Progenitor cell of endocrine pancreas (in vitro differentiated cells): ENCODE results near the gene SCFD2. TPM values are rescaled to one million over a fixed set of nuclear protein-coding genes. Genes with fewer than 3 reads are reported as not detected.
A peak's percentile ranks its signal among the peaks of the same experiment; 100 is the strongest.

Experiments
- DNase-seq: peaks from one replicate; pipeline ENCODE4 v3.0.0; 2021; ENCODE audit warnings: low spot score; ENCODE audit not compliant: unreplicated experiment
- H3K27ac Mint-ChIP-seq: 2 replicates; pipeline ENCODE4 v1.8.0; 2021; ENCODE audit warnings: mild to moderate bottlenecking, moderate library complexity, mixed read lengths
- H3K27me3 Mint-ChIP-seq: 2 replicates; pipeline ENCODE4 v1.8.0; 2021; ENCODE audit warnings: mixed read lengths
- H3K36me3 Mint-ChIP-seq: 2 replicates; pipeline ENCODE4 v1.8.0; 2022; ENCODE audit warnings: mixed read lengths; ENCODE audit not compliant: insufficient read depth
- H3K4me1 Mint-ChIP-seq: 2 replicates; pipeline ENCODE4 v1.8.0; 2021; ENCODE audit warnings: low read depth, mixed read lengths
- H3K4me3 Mint-ChIP-seq: 2 replicates; pipeline ENCODE4 v1.8.0; 2021; ENCODE audit warnings: low read depth, mild to moderate bottlenecking, moderate library complexity, mixed read lengths
- H3K9me3 Mint-ChIP-seq: 2 replicates; pipeline ENCODE4 v1.8.0; 2021; ENCODE audit warnings: low read depth, mixed read lengths
- CTCF ChIP-seq: fragments of 200-600 bp; sonication (generic); IDR thresholded peaks from one replicate; pipeline ENCODE4 v1.5.0; 2021; ENCODE audit warnings: antibody characterized with exemption, mild to moderate bottlenecking; ENCODE audit not compliant: unreplicated experiment
- total RNA-seq: library from RNA; stranded (reverse); gene quantifications from 2 replicates; pipeline ENCODE4 v1.2.1, GENCODE V29; 2021

Gene SCFD2
- total RNA-seq, 1 donor from 2014 or later: 12.5 TPM

DNA sequence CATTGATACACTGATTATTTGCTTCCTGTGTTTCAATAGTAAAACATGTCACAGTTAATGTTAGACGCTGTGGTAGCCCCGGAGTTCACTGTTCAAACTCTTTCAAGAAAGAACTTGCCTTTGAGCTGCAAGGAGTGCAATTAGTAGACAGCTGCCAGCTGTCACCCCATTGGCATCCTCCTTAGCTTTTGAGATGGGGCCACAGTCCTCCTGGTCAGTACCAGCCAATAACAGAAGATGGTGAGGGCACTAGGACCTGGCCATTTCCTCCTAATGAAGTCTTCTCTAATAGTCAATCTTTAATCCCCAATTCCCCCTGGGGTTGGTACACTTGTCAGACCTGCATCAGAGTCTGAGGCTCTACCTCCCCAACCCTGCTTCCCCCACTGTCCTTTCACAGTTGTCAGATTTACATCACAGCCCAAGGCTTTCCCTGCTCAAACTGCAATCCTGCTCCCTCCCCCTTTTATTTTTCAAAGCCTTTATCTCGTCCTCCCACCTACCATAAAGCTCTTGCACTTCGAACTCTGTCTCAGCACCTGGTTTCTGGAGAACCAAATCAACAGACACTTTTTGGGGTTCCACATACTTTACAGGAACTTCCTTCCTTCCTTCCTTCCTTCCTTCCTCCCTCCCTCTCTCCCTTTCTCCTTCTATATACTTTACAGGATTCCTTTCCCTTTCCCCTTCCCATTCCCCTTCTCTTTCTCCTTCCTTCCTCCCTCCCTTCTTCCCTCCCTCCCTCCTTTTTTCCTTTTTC is 321.8 kb downstream of the SCFD2 start:
- no peak for DNase-seq
- TF ChIP-seq CTCF: no peak
- H3K27ac Mint-ChIP-seq: peak overlapping the region; percentile 41
- H3K36me3 Mint-ChIP-seq: no peaks in the 10 kb centered on the region
- H3K4me3 Mint-ChIP-seq: no peak overlapping the region
- H3K9me3 Mint-ChIP-seq: no peaks in the 10 kb centered on the region
- no peaks in the 10 kb centered on the region for H3K27me3 Mint-ChIP-seq
- H3K4me1 Mint-ChIP-seq: peaks cover 9% of the 10 kb centered on the region

DNA sequence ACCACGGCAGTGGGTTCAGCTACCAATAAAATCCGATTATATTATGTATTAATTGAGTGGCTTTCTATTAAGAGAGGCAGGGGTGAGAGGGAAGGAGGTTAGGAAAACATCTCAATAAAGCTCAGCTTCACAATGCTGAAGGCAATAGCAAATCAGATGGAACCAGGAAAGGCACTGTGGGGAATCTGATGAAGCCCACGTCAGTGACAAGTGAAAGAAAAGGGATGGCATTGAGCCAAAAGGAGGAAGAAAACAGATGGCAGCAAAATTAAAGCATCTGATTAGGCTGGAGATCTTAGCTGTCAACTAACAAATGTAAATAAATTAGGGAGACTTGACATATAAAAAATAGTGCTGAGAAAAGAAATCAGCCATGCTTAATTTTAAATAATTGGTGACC is 322.8 kb downstream of the SCFD2 start:
- DNase-seq: no peak
- no peak overlapping the region for H3K27ac Mint-ChIP-seq
- no peak overlapping the region for H3K4me3 Mint-ChIP-seq
- H3K27me3 Mint-ChIP-seq: no peaks in the 10 kb centered on the region
- H3K9me3 Mint-ChIP-seq: no peaks in the 10 kb centered on the region
- H3K4me1 Mint-ChIP-seq: peaks cover 9% of the 10 kb centered on the region
- TF ChIP-seq CTCF: no peak
- no peaks in the 10 kb centered on the region for H3K36me3 Mint-ChIP-seq

DNA sequence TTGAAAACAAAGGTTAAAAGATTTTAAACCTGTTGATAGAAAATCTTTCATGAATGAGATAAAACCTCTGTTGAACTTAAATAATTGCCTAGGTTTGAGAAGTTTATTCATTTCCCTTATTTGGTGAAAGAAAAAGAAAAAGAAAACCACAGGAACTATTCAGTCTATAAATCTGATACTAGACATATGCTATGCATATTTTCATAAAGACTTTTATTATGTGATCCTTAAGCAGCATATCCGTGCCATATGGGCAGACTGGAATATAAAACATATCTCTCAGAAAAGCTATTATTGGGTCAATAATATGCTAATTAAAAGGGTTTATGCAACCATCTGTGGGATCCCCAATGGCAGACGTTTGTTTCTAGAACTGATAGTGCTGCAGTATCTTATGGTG is 325.0 kb downstream of the SCFD2 start:
- Mint-ChIP-seq H3K4me1 (peaks cover 9% of the 10 kb centered on the region), H3K27ac (no peak overlapping the region), H3K9me3 (no peaks in the 10 kb centered on the region), H3K4me3 (no peak overlapping the region), H3K36me3 (no peaks in the 10 kb centered on the region), H3K27me3 (no peaks in the 10 kb centered on the region)
- DNase-seq: no peak
- no peak for TF ChIP-seq CTCF

DNA sequence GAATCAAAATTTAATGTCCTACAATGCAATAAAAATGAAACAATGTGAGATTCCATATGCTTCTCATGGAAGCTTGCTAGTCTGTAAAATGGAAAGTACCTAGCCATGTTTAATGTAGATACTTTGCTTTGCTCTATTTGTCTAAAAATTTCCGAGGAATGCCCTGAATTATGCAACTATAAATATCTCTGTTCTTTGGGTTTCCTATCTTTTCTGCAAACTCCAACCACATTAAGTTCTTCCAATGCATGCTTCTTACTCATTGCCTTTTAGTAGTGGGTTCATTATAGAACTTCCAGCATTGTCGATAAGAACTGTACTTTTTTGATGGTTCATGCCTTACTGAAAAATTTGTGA is 325.4 kb downstream of the SCFD2 start:
- Mint-ChIP-seq H3K4me1 (peaks cover 9% of the 10 kb centered on the region), H3K9me3 (peaks cover 3% of the 10 kb centered on the region), H3K27me3 (no peaks in the 10 kb centered on the region), H3K36me3 (peaks cover 2% of the 10 kb centered on the region), H3K4me3 (no peak overlapping the region), H3K27ac (no peak overlapping the region)
- no peak for TF ChIP-seq CTCF
- no peak for DNase-seq

DNA sequence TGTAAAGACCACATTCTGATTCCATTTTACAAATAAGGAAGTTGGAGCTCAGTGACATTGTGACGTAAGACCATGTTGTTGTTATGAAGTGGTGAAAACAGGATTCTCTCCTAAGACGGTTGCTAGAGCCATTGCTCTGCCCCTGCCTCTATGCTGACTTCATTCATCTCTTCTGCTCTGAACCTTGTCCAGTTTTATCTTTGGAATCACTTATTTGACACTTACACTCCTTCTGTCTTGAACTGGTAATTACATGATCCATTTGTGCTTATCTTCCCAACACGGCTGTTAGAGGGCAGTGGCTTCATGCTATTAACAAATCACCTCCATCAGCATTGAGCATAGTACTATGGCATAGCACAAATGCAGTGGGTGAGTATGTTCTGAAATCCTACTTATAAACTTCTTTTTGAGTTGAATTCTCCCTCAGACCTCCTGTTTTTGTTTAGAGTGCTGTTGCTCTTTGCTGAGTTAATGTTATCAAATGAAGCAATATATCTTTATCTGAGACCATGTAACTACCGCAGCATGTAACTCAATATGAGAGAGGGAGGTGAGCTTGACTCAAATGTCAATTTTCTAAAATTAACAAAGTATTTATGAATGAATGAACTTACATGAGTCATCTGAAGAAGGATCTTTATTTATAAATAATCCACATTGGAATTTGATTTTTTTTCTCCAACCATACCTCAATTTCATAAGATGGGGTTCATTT is 326.0 kb downstream of the SCFD2 start:
- Mint-ChIP-seq H3K4me3 (no peak overlapping the region), H3K36me3 (peaks cover 3% of the 10 kb centered on the region), H3K27ac (no peak overlapping the region), H3K4me1 (peaks cover 9% of the 10 kb centered on the region), H3K9me3 (peaks cover 8% of the 10 kb centered on the region), H3K27me3 (no peaks in the 10 kb centered on the region)
- no peak for DNase-seq
- no peak for TF ChIP-seq CTCF
